ENCODE results near the gene ANO7.

The ANO7 gene

GRCh38 chr2:241204490-241204889, 16.0 kb downstream of the ANO7 start:
- TF ChIP-seq ISL1 (CRISPR knock-in tag; IDR thresholded peaks at IDR 0.05) (no peak), ESRRG (CRISPR knock-in tag; IDR thresholded peaks at IDR 0.05) (no peak), OSR1 (CRISPR knock-in tag; IDR thresholded peaks at IDR 0.05) (no peak), ZNF70 (CRISPR knock-in tag; IDR thresholded peaks at IDR 0.05) (no peak), ZC3H10 (CRISPR knock-in tag; IDR thresholded peaks at IDR 0.05) (no peak), TOX (CRISPR knock-in tag; IDR thresholded peaks at IDR 0.05; ENCODE audit: borderline replicate concordance) (no peak), PATZ1 (CRISPR knock-in tag; IDR thresholded peaks at IDR 0.05; ENCODE audit: borderline replicate concordance) (no peak), POU6F1 (CRISPR knock-in tag; IDR thresholded peaks at IDR 0.05; ENCODE audit: borderline replicate concordance, low read depth) (no peak), ZFP3 (CRISPR knock-in tag; IDR thresholded peaks at IDR 0.05) (no peak)
- peak; percentile 8; the same call in 1 of the 3 replicates for ATAC-seq

GRCh38 chr2:241205086-241205485, 16.6 kb downstream of the ANO7 start:
- ATAC-seq: no peak
- TF ChIP-seq ZFP30 (CRISPR knock-in tag; IDR thresholded peaks at IDR 0.05): no peak
- TF ChIP-seq ZNF8 (CRISPR knock-in tag; IDR thresholded peaks at IDR 0.05): no peak
- no peak for TF ChIP-seq POU6F1 (CRISPR knock-in tag; IDR thresholded peaks at IDR 0.05; ENCODE audit: borderline replicate concordance, low read depth)
- no peak for TF ChIP-seq ZC3H10 (CRISPR knock-in tag; IDR thresholded peaks at IDR 0.05)
- TF ChIP-seq ISL1 (CRISPR knock-in tag; IDR thresholded peaks at IDR 0.05): no peak

GRCh38 chr2:241207151-241207550, 18.7 kb downstream of the ANO7 start:
- no peak for TF ChIP-seq PPARA (CRISPR knock-in tag; IDR thresholded peaks at IDR 0.05; ENCODE audit: borderline replicate concordance)
- TF ChIP-seq TOX (CRISPR knock-in tag; IDR thresholded peaks at IDR 0.05; ENCODE audit: borderline replicate concordance): no peak
- TF ChIP-seq POU6F1 (CRISPR knock-in tag; IDR thresholded peaks at IDR 0.05; ENCODE audit: borderline replicate concordance, low read depth): no peak
- TF ChIP-seq CREB5 (CRISPR knock-in tag; IDR thresholded peaks at IDR 0.05; ENCODE audit: low read depth): no peak
- no peak for TF ChIP-seq CSDC2 (CRISPR knock-in tag; IDR thresholded peaks at IDR 0.05)
- TF ChIP-seq ISL1 (CRISPR knock-in tag; IDR thresholded peaks at IDR 0.05): no peak
- TF ChIP-seq ZNF565 (CRISPR knock-in tag; conservative IDR thresholded peaks at IDR 0.05; ENCODE audit: low read depth): no peak
- TF ChIP-seq TCF4 (CRISPR knock-in tag; IDR thresholded peaks at IDR 0.05; ENCODE audit: borderline replicate concordance): no peak
- no peak for TF ChIP-seq SNAI2 (CRISPR knock-in tag; IDR thresholded peaks at IDR 0.05)
- no peak for TF ChIP-seq OSR1 (CRISPR knock-in tag; IDR thresholded peaks at IDR 0.05)
- TF ChIP-seq ARNTL (CRISPR knock-in tag; IDR thresholded peaks at IDR 0.05; ENCODE audit: borderline replicate concordance, low read depth): no peak
- TF ChIP-seq ZFP3 (CRISPR knock-in tag; IDR thresholded peaks at IDR 0.05): no peak
- no peak for TF ChIP-seq ZNF70 (CRISPR knock-in tag; IDR thresholded peaks at IDR 0.05)
- no peak for TF ChIP-seq RARB (CRISPR knock-in tag; IDR thresholded peaks at IDR 0.05)
- no peak for TF ChIP-seq CSRNP3 (CRISPR knock-in tag; IDR thresholded peaks at IDR 0.05)
- no peak for TF ChIP-seq ESRRG (CRISPR knock-in tag; IDR thresholded peaks at IDR 0.05)
- no peak for TF ChIP-seq GLIS3 (CRISPR knock-in tag; IDR thresholded peaks at IDR 0.05)
- no peak for TF ChIP-seq PATZ1 (CRISPR knock-in tag; IDR thresholded peaks at IDR 0.05; ENCODE audit: borderline replicate concordance)
- TF ChIP-seq BACH2 (CRISPR knock-in tag; IDR thresholded peaks at IDR 0.05; ENCODE audit: borderline replicate concordance): no peak
- no peak for TF ChIP-seq ZNF8 (CRISPR knock-in tag; IDR thresholded peaks at IDR 0.05)
- ATAC-seq: no peak

Data from SK-N-SH treated with all-trans-retinoic acid at 6 μM for 48 hours (cell line).